Stimulated activated CD4-positive, alpha-beta T cell treated with anti-CD3 and anti-CD28 coated beads, Interleukin-15, amount 100 ng/mL, for 1 hour (primary cell): ENCODE data around the gene BCAS1.
"Not testable (repeated sequence)": the region's sequence is repeated elsewhere in the genome, so short reads cannot be mapped to it uniquely, and the experiment has no call there.

Experiments used
- DNase-seq, 2 donors: peaks; one replicate each; pipeline ENCODE4 v3.0.0-alpha.2; 2020; ENCODE audit warnings: low read depth in 1 of 2, low spot score in 1 of 2

BCAS1 gene

DNA sequence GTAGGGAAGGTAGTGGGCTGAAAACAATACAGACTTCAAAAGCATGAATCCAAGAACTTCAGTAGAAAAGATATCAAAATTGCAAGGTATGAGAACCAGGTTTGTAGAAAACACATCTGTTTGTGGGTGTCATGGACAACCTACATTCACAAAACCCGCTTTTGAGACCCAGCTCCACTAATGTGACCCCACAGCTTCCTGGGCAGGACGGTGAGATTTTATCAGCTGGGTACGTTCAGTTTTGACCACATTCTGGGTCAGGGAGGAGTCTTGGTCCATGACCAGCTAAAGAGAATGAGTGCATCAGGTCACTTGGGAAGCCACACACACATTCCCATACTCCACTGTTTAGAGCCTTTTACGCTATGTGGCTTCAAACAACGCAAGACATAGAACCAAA is 77.1 kb downstream of the BCAS1 start:
- DNase-seq, result no peak

DNA sequence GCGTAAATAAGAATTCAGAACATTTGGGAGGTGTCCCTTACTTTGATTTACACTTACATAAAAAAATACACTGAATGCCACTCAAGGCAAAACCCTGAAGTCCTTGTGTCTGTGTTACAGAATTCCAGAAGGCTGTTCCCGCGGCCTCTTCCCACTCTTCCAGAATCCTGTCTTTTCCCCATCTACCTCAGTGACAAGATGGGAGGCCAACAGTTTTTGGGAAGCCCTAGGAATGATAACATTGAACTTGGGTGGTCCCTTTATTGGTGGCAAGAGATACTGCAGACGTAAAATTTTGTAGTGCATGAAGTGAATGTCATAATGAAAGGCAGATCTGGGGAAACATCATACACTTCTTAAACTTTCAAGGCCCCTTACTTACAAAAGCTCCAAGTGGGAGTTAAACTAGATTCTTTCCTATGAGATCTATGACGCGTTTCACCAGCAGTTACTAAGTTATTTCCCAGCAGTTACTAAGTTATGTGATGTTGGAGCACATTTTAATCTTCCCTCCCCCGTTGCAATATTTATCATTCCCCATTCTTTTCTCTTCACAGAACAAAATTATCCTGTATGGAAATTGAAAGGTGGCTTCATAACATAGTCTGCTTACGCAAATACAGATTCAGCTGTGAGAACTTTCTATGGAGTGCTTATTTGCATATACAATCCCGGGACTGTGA is 79.5 kb downstream of the BCAS1 start:
- DNase-seq, result no peak

DNA sequence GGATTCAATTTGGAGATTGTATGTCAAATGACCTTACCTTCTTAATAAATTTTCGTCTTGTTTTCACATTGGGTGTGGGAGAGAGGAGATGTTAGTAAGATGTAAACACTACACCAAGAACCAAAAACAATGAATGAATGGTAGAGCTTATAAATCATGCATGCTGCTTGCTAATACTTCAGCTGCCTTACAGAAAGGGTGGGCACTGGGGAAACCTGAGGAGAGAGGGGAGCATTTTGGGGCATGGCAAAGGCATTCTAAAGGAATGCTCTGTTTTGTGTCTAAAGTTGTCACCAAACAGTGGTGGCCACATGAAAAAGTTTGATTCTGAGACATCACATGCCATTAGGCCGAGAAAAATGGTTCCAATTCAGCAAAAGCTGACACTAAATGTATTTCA is 80.4 kb downstream of the BCAS1 start:
- no peak for DNase-seq

GRCh38 chr20:53989401-53989800 is 81.0 kb downstream of the BCAS1 start:
- DNase-seq, result no peak

DNA sequence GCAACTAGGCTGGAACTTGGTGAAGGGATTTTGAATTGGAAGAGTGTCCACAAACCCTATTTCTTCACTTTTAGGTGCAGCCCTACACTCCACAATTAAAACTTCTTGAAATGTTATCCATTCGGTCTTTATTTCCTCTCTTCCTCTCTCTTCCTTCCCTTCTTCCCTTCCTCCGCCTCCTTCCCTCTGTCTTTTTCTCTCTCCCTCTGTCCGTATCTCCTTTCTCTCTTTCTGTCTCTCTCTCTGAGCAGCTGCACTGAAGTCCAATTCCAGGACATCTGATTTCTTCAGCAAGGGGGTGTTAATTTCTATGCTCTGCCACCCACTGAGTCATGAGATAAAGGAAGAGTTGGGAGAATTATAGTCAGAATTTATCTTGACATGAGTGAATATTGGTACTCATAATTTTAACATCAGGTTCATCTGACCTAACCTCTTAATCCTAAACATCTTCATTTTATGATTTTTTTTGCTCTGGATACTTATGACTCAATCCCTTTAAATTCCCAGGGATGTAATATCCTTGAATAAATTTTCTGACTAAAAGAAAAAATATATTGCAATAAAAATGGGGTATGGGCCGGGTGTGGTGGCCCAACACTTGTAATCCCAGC is 84.2 kb downstream of the BCAS1 start:
- DNase-seq, result no peak

- DNase-seq, result no peak
These were observed 85.3 kb downstream of the BCAS1 start for GRCh38 chr20:53985150-53985518.

DNA sequence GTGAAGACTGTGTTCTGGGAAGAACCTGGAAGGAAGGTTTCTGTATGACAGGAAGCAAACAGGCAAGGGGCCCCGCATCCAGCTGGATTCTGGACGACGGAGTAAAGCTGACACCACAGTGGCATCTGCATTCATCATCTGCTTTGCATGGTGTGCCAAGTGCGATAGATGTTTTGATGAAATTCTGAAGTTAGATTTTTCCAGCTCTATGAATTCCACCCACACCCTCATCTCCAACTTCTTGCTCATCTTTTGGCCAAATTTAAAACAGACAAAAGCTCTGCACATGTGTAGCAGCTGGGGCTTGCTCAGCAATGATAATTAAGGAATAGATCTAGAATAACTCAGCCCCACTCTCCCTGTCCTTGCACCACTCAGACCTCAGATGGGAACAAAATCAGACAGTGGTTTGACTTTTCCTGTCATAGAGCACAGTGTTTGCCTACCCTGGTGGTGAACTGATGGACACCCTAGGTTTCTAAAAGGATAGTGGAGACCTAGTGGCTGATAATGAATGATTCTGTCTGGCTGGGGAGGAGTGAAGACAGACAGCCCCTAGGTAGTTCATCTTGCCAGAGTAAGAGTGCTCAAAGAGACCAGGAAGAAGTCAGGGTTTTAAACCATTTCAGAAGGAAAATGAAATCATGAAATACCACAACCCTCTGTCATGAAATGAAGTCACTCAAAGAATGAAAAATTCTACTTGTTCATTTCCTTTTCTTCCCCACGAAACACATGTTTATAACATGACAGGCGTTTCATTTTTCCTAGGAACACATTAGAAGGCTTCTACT is 85.8 kb downstream of the BCAS1 start:
- DNase-seq, result no peak

DNA sequence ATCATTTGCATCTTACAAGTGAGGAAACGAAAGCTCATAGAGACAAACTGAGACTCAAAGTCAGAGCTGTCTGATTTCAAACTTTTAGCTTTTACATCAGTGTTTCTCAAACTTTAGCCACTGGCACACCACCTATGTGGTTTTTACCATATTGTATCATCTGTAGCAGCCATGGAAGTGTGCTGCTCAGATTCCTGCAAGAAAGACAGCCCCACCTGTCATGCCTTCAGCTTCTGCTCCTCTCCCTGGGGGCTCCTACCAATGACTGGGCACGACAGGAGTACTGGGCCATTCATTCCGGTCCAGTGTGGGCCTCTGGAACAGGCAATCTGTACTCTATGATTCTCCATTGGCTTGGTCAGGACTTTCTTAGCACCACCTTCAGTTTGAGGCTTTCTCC is 87.0 kb downstream of the BCAS1 start:
- DNase-seq, result no peak

- no peak for DNase-seq
These were observed 87.8 kb downstream of the BCAS1 start for GRCh38 chr20:53982624-53983023.

DNA sequence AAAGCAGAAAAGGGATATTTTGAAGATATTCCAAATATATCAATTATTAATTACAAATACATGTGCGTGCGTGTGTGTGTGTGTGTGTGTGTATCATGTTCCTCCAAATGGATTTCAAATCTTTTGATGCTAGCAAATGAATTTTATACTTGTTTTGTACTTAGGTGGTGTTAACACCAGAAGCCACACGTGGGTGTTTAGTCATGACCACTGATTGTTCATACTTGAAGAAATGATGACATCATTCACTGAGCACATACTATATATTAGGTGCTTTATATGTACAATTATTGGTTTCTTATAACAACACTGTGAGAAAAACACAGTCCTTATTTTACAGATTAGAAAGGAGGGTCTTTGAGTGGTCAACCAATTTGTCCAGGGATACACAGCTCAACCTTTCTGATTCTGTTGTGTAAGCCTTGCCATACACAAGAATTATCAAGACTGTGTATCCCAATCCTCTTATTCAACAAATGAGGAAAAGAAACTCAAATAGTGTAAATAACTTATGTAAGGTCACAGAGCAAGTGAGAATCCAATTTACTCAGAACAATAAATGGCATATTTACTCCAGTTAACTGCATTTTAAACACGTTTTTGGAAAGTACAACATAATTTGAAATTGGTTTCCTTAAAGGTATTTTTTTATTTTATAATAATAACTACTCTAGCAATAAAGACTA is 88.5 kb downstream of the BCAS1 start:
- DNase-seq, result no peak

DNA sequence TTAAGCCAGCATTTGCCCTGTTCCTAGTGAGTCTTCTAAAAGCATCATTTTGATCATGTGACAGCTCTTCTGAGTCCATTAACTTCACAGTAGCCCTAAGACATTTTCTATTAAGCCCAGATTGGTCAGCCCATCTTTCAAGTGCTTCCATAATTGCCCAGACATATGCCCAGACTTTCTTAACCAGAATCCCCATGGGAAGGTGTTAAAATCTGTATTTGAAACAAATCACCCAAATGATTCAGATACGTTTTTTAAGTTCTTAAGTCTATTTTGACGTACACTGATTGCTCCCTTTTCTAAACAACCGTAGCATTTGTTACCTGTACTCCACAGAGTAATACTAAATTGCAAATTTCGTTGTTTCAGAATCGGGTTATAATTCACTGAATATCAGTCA is 89.3 kb downstream of the BCAS1 start:
- DNase-seq, result no peak

DNA sequence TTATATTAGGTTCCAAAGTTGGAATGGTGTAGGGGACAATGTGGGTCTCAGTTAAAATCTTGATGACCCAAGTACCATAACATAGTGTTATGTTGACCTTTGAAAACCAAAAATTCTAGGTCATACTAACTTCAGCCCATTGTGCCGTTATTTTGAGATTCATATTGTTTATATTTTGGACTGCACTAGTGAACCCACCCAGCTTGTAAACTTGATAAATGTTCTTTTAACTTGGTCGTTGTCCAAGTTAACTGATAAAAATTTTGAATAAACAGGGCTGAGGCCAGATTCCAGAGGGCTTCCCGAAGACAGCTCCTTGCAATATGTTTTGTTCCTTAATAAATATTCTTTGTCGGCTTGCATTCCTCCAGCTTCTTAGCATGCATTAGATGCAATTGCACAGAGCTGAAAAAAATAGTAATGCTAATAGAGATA is 90.3 kb downstream of the BCAS1 start:
- no peak for DNase-seq

GRCh38 chr20:53978497-53978896 is 91.9 kb downstream of the BCAS1 start:
- DNase-seq, result no peak

GRCh38 chr20:53977391-53977790 is 93.0 kb downstream of the BCAS1 start:
- DNase-seq, result no peak

DNA sequence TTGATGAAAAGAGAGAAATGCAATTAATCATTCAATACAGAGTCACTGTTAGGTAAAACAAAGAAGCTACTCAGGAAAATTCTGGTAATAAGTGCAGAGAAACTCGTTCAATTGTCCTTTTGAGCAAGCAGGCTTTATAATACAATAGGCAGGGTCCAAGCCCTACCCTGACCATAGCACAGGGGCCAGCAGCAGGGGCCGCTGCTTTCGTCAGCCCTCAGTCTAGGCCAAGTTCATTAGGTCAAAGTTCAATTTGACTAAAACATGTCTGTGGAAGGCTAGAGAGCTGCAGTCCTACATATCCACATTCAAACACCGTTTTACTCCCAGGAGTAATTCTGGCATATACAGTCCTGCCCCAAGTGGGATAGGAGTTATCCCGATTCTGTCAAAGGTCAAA is 94.6 kb downstream of the BCAS1 start:
- no peak for DNase-seq

DNA sequence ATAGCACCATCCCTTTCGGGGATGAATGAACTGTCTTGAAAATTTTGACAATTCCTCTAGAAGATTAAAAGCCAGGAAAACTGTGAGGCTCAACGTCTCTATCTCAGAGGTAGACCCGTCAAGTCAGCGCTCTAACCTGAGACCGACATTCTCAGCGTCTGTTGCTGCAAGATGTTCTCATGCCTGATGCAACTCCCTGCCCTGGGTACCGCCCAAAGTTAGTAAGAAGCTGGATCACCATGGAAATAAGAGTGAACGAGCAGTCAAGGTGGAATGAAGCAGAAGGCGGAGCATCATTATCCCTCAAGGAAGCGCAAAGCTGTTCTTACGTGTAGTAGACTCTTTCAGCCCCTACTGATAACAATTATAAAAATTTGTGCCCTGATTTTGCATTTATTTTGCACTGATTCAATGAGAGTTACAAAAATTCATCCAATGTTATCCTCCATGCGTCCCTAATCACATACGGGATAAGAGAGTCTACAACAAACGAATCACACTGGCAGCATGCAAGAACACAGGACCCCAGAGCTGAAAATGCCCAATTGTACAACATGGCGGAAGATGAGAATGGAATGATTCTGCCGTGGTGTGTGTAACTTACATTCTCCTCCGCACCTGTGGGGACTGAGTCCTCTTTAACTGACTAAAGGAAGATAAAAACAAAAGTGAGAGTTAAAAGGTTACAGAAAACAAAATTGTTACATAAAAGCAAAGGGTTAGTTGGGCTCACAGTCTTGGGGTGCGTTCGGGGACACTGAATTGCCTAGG is 95.4 kb downstream of the BCAS1 start:
- no peak for DNase-seq

DNA sequence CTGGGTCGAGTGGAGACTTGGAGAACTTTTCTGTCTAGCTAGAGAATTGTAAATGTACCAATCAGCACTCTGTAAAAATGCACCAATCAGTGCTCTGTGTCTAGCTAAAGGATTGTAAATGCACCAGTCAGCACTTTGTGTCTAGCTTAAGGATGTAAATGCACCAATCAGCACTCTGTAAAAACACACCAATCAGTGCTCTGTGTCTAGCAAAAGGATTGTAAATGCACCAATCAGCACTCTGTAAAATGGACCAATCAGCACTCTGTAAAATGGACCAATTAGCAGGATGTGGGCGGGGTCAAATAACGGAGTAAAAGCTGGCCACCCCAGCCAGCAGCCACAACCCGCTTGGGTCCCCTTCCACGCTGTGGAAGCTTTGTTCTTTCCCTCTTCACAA is 96.5 kb downstream of the BCAS1 start:
- DNase-seq, result not testable (repeated sequence)

DNA sequence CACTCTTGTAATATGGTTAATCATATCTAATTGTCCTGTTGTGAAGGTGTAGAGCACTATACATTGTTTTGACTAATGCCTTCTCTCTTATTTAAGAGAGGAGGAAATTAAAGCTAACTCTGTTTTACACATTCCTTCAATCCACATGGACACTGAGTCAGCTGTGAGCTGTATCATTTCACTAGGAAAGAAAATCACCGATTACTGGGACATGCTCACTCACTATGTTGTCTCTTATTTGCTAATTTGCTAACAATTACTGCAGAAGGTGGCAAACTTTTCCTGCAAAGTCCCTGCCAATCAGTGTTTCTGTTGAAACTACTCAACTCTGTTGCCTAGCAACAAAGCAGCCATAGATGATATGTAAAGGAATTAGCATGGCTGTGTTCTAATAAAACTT is 98.2 kb downstream of the BCAS1 start:
- no peak for DNase-seq

DNA sequence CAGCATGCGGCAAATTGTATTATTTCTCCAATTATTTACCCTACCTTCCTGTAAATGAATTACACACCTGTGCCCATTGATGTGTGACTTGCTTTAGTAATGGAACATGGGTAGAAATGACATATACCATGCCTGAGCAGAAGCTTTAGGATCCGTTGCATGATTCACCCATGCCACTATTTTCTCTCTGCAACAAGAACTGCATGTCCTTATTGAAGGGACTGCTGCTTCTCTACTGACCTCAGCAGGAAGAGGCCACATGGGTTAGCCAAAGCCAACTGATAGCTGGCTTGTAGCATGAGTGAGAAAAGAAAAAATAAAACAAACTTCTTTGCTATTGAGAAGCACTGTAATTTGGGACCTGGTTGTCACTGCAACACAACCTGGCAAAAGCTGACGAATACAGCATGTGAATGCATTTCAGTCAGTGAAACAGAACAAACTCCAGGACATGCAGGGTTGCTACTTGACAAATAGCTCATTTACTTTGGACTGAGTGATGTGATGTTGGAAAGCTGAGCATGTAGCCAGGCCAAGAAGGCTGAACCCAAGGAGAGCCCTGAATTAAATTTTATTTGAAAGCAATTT is 99.2 kb downstream of the BCAS1 start:
- DNase-seq, result no peak

- no peak for DNase-seq
These were observed 100.2 kb downstream of the BCAS1 start for GRCh38 chr20:53970232-53970631.

DNA sequence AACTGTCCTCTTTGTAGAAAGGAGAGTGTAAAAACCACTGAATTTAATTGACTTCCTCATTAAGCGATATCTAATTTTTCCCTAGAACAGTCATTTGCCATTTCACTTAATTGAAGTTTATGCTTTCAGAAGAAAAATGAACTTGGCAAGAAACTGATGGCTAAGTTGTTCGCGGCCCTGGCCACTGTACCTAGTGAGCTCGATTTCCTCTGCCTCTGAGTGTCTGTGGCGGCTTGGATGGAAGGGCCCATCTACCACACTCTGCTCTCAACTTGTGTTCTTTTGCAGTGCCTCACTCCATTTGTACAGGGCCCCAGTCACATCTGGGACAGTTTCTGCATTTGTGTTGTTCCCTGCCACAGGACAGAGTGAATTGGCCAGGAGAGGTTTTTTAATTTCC is 102.9 kb downstream of the BCAS1 start:
- DNase-seq, result no peak
